ENCODE results near the gene STPG2.

Gene STPG2

DNA sequence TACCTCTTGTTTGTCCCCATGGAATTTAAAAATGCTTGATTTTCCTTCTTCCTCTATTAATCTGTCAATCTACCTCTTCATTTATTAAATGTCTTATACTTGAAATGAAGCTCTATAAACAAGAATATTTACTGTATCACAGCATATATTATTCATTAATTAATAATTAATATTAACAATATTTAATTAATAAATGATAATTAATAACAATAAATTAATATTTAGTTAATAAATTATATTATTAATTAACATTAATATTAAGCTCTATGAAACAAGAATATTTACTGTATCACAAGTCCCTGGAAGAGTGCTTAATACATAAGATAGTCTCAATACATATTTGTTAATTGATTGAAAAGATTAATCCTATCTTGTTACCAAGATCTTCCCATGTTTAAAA lies 306.6 kb downstream of the STPG2 start:
- no peak for DNase-seq (ENCODE audit: low read depth)
- no peak overlapping the region for H3K4me3 ChIP-seq (ENCODE audit: low read depth, low read length)
- TF ChIP-seq, protein P1, sequence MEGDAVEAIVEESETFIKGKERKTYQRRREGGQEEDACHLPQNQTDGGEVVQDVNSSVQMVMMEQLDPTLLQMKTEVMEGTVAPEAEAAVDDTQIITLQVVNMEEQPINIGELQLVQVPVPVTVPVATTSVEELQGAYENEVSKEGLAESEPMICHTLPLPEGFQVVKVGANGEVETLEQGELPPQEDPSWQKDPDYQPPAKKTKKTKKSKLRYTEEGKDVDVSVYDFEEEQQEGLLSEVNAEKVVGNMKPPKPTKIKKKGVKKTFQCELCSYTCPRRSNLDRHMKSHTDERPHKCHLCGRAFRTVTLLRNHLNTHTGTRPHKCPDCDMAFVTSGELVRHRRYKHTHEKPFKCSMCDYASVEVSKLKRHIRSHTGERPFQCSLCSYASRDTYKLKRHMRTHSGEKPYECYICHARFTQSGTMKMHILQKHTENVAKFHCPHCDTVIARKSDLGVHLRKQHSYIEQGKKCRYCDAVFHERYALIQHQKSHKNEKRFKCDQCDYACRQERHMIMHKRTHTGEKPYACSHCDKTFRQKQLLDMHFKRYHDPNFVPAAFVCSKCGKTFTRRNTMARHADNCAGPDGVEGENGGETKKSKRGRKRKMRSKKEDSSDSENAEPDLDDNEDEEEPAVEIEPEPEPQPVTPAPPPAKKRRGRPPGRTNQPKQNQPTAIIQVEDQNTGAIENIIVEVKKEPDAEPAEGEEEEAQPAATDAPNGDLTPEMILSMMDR (IDR thresholded peaks at IDR 0.05; ENCODE audit: low read depth, low read length): no peak
- TF ChIP-seq MYC (IDR thresholded peaks at IDR 0.05; ENCODE audit: low read depth, low read length) (no peak), POLR2A (IDR thresholded peaks at IDR 0.05; ENCODE audit: extremely low read depth, insufficient read length) (no peak)
- TF ChIP-seq, protein P2, sequence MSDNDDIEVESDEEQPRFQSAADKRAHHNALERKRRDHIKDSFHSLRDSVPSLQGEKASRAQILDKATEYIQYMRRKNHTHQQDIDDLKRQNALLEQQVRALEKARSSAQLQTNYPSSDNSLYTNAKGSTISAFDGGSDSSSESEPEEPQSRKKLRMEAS (IDR thresholded peaks at IDR 0.05; ENCODE audit: low read depth, low read length): no peak

DNA sequence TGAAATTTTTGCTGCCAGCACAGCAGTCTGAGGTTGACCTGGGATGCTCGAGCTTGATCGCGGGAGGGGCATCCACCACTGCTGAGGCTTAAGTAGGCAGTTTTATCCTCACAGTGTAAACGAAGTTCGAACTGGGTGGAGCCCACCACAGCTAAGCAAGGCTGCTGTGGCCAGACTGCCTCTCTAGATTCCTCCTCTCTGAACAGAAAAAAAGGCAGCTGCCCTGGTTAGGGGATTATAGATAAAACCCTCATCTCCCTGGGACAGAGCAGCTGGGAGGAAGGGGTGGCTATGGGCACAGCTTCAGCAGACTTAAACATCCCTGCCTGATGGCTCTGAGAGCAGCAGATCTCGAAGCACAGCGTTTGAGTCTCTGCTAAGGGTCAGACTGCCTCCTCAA lies 314.6 kb downstream of the STPG2 start:
- H3K4me3 ChIP-seq (ENCODE audit: low read depth, low read length): no peak overlapping the region
- DNase-seq (ENCODE audit: low read depth): no peak
- TF ChIP-seq, protein P2 (IDR thresholded peaks at IDR 0.05; ENCODE audit: low read depth, low read length): no peak
- TF ChIP-seq MYC (IDR thresholded peaks at IDR 0.05; ENCODE audit: low read depth, low read length) (no peak), POLR2A (IDR thresholded peaks at IDR 0.05; ENCODE audit: extremely low read depth, insufficient read length) (no peak)
- TF ChIP-seq, protein P1 (IDR thresholded peaks at IDR 0.05; ENCODE audit: low read depth, low read length): no peak

DNA sequence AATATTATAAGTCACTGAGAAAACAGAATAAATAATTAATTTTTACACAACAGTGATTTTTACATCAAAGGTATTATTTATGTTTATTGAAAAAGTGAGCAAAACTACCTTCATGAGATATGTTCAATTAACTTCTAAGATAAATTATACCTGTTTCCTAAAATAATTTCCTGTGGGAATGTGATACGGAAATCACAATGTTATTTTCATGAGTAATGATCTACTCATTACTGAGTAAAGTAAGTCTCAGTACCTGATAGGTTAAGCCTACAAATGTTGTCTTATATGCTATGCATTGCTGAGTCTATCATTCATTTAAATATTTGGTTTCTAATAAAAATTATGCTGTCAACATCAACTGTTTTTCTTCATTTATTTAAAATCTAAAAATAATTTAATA lies 324.0 kb downstream of the STPG2 start:
- TF ChIP-seq MYC (IDR thresholded peaks at IDR 0.05; ENCODE audit: low read depth, low read length) (no peak), POLR2A (IDR thresholded peaks at IDR 0.05; ENCODE audit: extremely low read depth, insufficient read length) (no peak)
- TF ChIP-seq, protein P2 (IDR thresholded peaks at IDR 0.05; ENCODE audit: low read depth, low read length): no peak
- TF ChIP-seq, protein P1 (IDR thresholded peaks at IDR 0.05; ENCODE audit: low read depth, low read length): no peak
- H3K4me3 ChIP-seq (ENCODE audit: low read depth, low read length): no peak overlapping the region
- no peak for DNase-seq (ENCODE audit: low read depth)

DNA sequence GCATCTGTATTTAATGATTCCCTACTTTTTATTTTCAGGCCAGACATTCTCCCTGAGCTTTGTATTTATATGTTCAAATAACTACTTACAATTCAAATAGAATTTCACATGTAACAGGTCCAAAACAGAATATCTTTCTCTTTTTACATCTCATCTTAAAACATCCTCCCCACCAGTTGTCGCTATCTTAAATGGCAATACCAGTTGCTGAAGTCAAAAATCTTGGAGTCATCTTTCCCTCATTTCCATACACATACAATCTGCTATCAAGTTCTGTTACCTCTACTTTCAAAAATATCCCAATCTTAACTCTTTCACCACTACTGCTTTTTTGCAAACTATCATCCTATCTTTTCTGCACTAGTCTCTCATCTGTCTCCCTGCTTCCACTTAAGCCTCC lies 330.5 kb downstream of the STPG2 start:
- DNase-seq (ENCODE audit: low read depth): no peak
- TF ChIP-seq POLR2A (IDR thresholded peaks at IDR 0.05; ENCODE audit: extremely low read depth, insufficient read length): no peak
- TF ChIP-seq, protein P1 (IDR thresholded peaks at IDR 0.05; ENCODE audit: low read depth, low read length): no peak
- H3K4me3 ChIP-seq (ENCODE audit: low read depth, low read length): no peak overlapping the region

DNA sequence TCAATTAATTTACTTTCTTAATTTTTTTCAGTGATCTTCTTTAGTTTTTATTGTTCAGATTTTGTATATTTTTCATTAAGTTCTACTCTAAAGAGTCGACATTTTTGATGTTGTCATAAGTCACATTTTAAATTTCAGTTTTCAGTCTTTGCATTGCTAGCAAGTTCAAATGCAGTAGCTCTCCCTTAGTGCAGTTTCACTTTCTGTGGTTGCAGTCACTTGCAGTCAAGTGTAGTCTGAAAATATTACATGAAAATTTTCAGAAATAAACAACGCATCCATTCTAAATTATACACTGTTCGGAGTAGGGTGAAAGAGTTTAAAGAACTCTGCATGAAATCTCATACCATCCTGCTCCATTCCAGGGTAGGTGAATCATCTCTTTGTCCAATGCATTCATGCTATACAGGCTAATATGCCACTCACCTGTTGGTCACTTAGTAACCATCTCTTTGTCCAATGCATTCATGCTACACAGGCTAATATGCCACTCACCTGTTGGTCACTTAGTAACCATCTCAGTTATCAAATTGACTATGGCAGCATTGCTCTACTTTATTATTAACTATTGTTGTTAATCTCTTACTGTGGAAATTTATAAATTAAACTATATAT lies 356.9 kb downstream of the STPG2 start:
- no peak overlapping the region for H3K4me3 ChIP-seq (ENCODE audit: low read depth, low read length)
- TF ChIP-seq, protein P2 (IDR thresholded peaks at IDR 0.05; ENCODE audit: low read depth, low read length): no peak
- no peak for TF ChIP-seq MYC (IDR thresholded peaks at IDR 0.05; ENCODE audit: low read depth, low read length)
- TF ChIP-seq POLR2A (IDR thresholded peaks at IDR 0.05; ENCODE audit: extremely low read depth, insufficient read length): no peak
- TF ChIP-seq, protein P1 (IDR thresholded peaks at IDR 0.05; ENCODE audit: low read depth, low read length): no peak
- no peak for DNase-seq (ENCODE audit: low read depth)

DNA sequence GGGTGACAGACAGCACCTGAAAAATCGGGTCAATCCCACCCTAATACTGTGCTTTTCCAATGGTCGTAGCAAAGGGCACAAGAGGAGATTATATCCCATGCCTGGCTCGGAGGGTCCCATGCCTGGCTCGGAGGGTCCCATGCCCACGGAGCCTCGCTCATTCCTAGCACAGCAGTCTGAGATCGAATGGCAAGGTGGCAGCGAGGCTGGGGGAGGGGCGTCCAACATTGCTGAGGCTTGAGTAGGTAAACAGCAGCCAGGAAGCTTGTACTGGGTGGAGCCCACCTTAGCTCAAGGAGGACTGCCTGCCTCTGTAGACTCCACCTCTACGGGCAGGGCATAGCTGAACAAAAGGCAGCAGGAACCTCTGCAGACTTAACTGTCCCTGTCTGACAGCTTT lies 365.1 kb downstream of the STPG2 start:
- TF ChIP-seq, protein P2 (IDR thresholded peaks at IDR 0.05; ENCODE audit: low read depth, low read length): no peak
- TF ChIP-seq, protein P1 (IDR thresholded peaks at IDR 0.05; ENCODE audit: low read depth, low read length): no peak
- H3K4me3 ChIP-seq (ENCODE audit: low read depth, low read length): no peak overlapping the region
- no peak for DNase-seq (ENCODE audit: low read depth)

Measured in NB4 (cell line).